ENCODE results near the gene HGFAC. TPM values are rescaled to one million over a fixed set of nuclear protein-coding genes. Genes with fewer than 3 reads are reported as not detected.

HGFAC gene
- total RNA-seq, 3 donors from 2014 or later (not counting 1 experiment from before 2014, with no cell fraction given) = 0.43 to 0.54 TPM; not detected in 1

DNA sequence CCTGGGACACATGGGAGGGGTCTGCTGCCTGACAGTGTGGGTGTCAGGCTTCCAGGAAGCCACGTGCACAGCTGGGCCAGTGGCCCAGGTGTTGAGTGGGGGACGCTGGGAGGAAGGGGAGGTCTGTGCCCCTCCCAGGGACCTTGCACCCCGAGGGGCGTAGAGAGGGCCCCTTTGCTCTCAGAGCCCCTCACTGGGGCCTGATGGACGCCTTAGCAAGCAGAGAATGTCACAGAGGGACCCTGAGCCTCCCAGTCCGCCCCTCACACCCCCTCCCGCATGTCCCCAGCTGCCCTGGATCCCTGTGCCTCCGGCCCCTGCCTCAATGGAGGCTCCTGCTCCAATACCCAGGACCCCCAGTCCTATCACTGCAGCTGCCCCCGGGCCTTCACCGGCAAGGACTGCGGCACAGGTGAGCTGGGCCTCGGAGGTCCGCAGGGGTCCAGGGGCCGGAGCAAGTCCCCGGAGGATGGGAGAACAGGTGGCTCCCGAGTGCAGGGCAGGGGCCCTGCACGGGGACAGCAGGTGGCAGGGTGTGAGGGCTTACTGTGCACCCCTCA lies 2.1 kb downstream of the HGFAC start:
- Histone ChIP-seq H3K9me3 (ENCODE audit: control insufficient read depth, insufficient read depth, low read length) (no peaks in the 10 kb centered on the region), H3K36me3 (ENCODE audit: control insufficient read depth, insufficient read depth, low read length) (no peaks in the 10 kb centered on the region), H3K4me3 (ENCODE audit: low read length) (no peak overlapping the region), H3K27me3 (ENCODE audit: control insufficient read depth, insufficient read depth, low read length) (no peaks in the 10 kb centered on the region), H3K4me1 (ENCODE audit: control insufficient read depth, insufficient read depth, low read length) (peaks cover 12% of the 10 kb centered on the region), H3K27ac (ENCODE audit: low read length) (no peak overlapping the region)
- Mint-ChIP-seq H3K9me3 (no peaks in the 10 kb centered on the region), H3K27ac (no peak overlapping the region), H3K4me3 (no peak overlapping the region), H3K36me3 (no peaks in the 10 kb centered on the region), H3K4me1 (no peaks in the 10 kb centered on the region), H3K27me3 (ENCODE audit: low read depth in 2 of 2) (no peaks in the 10 kb centered on the region)
- peak in 1 of 3 donors; percentile 9 for ATAC-seq
- WGBS (ENCODE audit: insufficient coverage) = 70% methylated on average over 17 of the region's 17 CpGs
- intact Hi-C loops (cut with micrococcal nuclease) = loop anchor here (1.0 to 2.0 kb wide), 4 partner anchors 98 to 338 kb away; no protein-coding TSS in a partner anchor
- TF ChIP-seq, protein P1, sequence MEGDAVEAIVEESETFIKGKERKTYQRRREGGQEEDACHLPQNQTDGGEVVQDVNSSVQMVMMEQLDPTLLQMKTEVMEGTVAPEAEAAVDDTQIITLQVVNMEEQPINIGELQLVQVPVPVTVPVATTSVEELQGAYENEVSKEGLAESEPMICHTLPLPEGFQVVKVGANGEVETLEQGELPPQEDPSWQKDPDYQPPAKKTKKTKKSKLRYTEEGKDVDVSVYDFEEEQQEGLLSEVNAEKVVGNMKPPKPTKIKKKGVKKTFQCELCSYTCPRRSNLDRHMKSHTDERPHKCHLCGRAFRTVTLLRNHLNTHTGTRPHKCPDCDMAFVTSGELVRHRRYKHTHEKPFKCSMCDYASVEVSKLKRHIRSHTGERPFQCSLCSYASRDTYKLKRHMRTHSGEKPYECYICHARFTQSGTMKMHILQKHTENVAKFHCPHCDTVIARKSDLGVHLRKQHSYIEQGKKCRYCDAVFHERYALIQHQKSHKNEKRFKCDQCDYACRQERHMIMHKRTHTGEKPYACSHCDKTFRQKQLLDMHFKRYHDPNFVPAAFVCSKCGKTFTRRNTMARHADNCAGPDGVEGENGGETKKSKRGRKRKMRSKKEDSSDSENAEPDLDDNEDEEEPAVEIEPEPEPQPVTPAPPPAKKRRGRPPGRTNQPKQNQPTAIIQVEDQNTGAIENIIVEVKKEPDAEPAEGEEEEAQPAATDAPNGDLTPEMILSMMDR (IDR thresholded peaks at IDR 0.05) = peak; percentile 50
- no peak for DNase-seq

DNA sequence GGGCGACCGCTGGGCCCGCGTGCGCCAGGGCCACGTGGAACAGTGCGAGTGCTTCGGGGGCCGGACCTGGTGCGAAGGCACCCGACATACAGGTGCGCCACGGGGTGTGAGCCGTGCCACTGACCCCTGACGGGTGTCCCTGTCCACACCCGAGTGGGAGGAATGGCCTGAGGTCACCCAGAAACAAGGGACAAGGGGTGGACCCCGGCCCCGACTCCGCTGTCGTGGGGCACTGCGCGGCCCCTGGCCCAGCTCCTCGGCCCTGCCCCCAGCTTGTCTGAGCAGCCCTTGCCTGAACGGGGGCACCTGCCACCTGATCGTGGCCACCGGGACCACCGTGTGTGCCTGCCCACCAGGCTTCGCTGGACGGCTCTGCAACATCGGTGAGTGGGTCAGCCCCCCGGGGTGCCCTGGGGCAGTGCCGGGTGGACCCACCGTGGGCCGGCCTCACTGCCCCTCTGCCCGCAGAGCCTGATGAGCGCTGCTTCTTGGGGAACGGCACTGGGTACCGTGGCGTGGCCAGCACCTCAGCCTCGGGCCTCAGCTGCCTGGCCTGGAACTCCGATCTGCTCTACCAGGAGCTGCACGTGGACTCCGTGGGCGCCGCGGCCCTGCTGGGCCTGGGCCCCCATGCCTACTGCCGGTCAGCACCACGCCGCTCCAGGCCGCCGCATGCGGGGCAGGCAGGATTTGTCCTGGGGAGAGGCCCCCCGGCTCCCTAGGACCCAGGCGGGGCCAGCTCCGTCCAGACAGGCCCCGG lies 2.8 kb downstream of the HGFAC start:
- H3K36me3 Mint-ChIP-seq = no peaks in the 10 kb centered on the region
- no peaks in the 10 kb centered on the region for H3K36me3 ChIP-seq (ENCODE audit: control insufficient read depth, insufficient read depth, low read length)
- no peaks in the 10 kb centered on the region for H3K27me3 ChIP-seq (ENCODE audit: control insufficient read depth, insufficient read depth, low read length)
- no peak overlapping the region for H3K27ac ChIP-seq (ENCODE audit: low read length)
- DNase-seq = no peak
- no peak overlapping the region for H3K4me3 ChIP-seq (ENCODE audit: low read length)
- TF ChIP-seq, protein P1 (IDR thresholded peaks at IDR 0.05) = no peak
- WGBS (ENCODE audit: insufficient coverage) = 90% methylated on average over 56 of the region's 56 CpGs
- no peaks in the 10 kb centered on the region for H3K9me3 ChIP-seq (ENCODE audit: control insufficient read depth, insufficient read depth, low read length)
- no peaks in the 10 kb centered on the region for H3K9me3 Mint-ChIP-seq
- H3K4me1 ChIP-seq (ENCODE audit: control insufficient read depth, insufficient read depth, low read length) = peaks cover 12% of the 10 kb centered on the region
- ATAC-seq = no peak
- no peak overlapping the region for H3K4me3 Mint-ChIP-seq
- intact Hi-C loops (cut with micrococcal nuclease) = no loop called here
- H3K27ac Mint-ChIP-seq = no peak overlapping the region
- H3K27me3 Mint-ChIP-seq (ENCODE audit: low read depth in 2 of 2) = no peaks in the 10 kb centered on the region
- H3K4me1 Mint-ChIP-seq = no peaks in the 10 kb centered on the region

DNA sequence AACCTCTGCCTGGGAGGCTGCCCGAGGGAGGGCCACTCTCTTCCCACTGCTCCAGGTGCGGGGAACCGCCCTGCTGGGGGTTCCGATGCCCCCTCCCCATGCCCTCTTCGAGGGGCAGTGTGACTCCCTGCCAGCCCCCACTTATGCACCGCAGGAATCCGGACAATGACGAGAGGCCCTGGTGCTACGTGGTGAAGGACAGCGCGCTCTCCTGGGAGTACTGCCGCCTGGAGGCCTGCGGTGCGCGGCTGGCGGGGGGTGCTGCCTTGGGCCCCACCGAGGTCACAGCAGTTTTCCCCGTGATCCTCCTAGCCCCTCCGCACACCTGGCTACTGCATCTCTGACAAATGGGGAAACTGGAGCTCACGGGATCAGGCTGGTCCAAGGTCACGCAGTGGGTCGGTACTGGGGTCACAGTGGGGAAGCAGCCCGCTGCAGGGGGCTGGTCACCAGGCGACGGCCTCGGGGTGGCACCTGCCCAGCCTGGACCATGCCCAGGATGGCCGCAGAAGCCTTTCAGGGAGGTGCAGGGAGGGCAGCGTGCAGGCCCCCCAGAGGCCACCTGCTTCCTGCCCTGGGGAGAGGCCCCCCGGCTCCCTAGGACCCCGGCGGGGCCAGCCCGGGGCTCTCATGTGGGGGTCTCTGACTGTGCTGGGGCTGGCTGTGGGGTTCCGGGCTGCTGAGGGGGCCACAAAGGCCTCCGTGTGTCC lies 3.5 kb downstream of the HGFAC start:
- Histone ChIP-seq H3K27ac (ENCODE audit: low read length) (no peak overlapping the region), H3K9me3 (ENCODE audit: control insufficient read depth, insufficient read depth, low read length) (no peaks in the 10 kb centered on the region), H3K36me3 (ENCODE audit: control insufficient read depth, insufficient read depth, low read length) (no peaks in the 10 kb centered on the region), H3K4me3 (ENCODE audit: low read length) (no peak overlapping the region), H3K27me3 (ENCODE audit: control insufficient read depth, insufficient read depth, low read length) (no peaks in the 10 kb centered on the region), H3K4me1 (ENCODE audit: control insufficient read depth, insufficient read depth, low read length) (peaks cover 12% of the 10 kb centered on the region)
- intact Hi-C loops (cut with micrococcal nuclease) = no loop called here
- TF ChIP-seq, protein P1 (IDR thresholded peaks at IDR 0.05) = no peak
- Mint-ChIP-seq H3K36me3 (no peaks in the 10 kb centered on the region), H3K4me1 (no peaks in the 10 kb centered on the region), H3K27me3 (ENCODE audit: low read depth in 2 of 2) (no peaks in the 10 kb centered on the region), H3K9me3 (no peaks in the 10 kb centered on the region), H3K4me3 (no peak overlapping the region), H3K27ac (no peak overlapping the region)
- ATAC-seq (no peak), DNase-seq (no peak)
- WGBS (ENCODE audit: insufficient coverage) = 88% methylated on average over 34 of the region's 34 CpGs

Measured in natural killer cell (primary cell).